Measurements from ENCODE around the gene RPL10A.

Gene RPL10A

GRCh38 chr6:35453236-35453635 is 15.0 kb upstream of the RPL10A start:
- Histone ChIP-seq H3K4me2 (ENCODE audit: low read depth, low read length, poor library complexity, severe bottlenecking) (peak overlapping the region; percentile 99), H3K9ac (ENCODE audit: low read depth, low read length, poor library complexity, severe bottlenecking) (peak overlapping the region; percentile 80), H3K9me2 (replicated peaks; ENCODE audit: low read depth, low read length) (no peaks in the 10 kb centered on the region), H3K4me3 (ENCODE audit: low read length, poor library complexity, severe bottlenecking) (peak overlapping the region; percentile 85), H3K36me3 (ENCODE audit: insufficient read depth, low read length) (no peaks in the 10 kb centered on the region), H2AFZ (ENCODE audit: low read length) (no peak overlapping the region), H3K4me1 (ENCODE audit: insufficient read depth, low read length, poor library complexity, severe bottlenecking) (peaks cover 28% of the 10 kb centered on the region), H4K20me1 (ENCODE audit: insufficient read depth, low read length, poor library complexity, severe bottlenecking) (peaks cover 14% of the 10 kb centered on the region), H3F3A (ENCODE audit: low read depth) (no peaks in the 10 kb centered on the region), H3K79me2 (ENCODE audit: insufficient read depth, low read length) (peaks cover 33% of the 10 kb centered on the region), H3K27me3 (ENCODE audit: insufficient read depth, low read length, poor library complexity, severe bottlenecking) (no peaks in the 10 kb centered on the region), H3K9me3 (ENCODE audit: insufficient read depth, low read depth, low read length) (no peaks in the 10 kb centered on the region)
- TF ChIP-seq CTCF (conservative IDR thresholded peaks at IDR 0.05; ENCODE audit: low read length) = no peak
- TF ChIP-seq EZH2phosphoT487 (IDR thresholded peaks at IDR 0.05; ENCODE audit: borderline replicate concordance) = no peak

- H3K4me1 ChIP-seq (ENCODE audit: insufficient read depth, low read length, poor library complexity, severe bottlenecking) = peaks cover 28% of the 10 kb centered on the region
- no peaks in the 10 kb centered on the region for H3K9me2 ChIP-seq (replicated peaks; ENCODE audit: low read depth, low read length)
- peaks cover 14% of the 10 kb centered on the region for H4K20me1 ChIP-seq (ENCODE audit: insufficient read depth, low read length, poor library complexity, severe bottlenecking)
- no peaks in the 10 kb centered on the region for H3K36me3 ChIP-seq (ENCODE audit: insufficient read depth, low read length)
- peak overlapping the region; percentile 85 for H3K4me3 ChIP-seq (ENCODE audit: low read length, poor library complexity, severe bottlenecking)
- H3K27me3 ChIP-seq (ENCODE audit: insufficient read depth, low read length, poor library complexity, severe bottlenecking) = no peaks in the 10 kb centered on the region
- H3K9ac ChIP-seq (ENCODE audit: low read depth, low read length, poor library complexity, severe bottlenecking) = peak overlapping the region; percentile 80
- peak overlapping the region; percentile 99 for H3K4me2 ChIP-seq (ENCODE audit: low read depth, low read length, poor library complexity, severe bottlenecking)
- H2AFZ ChIP-seq (ENCODE audit: low read length) = no peak overlapping the region
- H3K79me2 ChIP-seq (ENCODE audit: insufficient read depth, low read length) = peaks cover 33% of the 10 kb centered on the region
- no peaks in the 10 kb centered on the region for H3K9me3 ChIP-seq (ENCODE audit: insufficient read depth, low read depth, low read length)
- no peaks in the 10 kb centered on the region for H3F3A ChIP-seq (ENCODE audit: low read depth)
- no peak for TF ChIP-seq CTCF (conservative IDR thresholded peaks at IDR 0.05; ENCODE audit: low read length)
- TF ChIP-seq EZH2phosphoT487 (IDR thresholded peaks at IDR 0.05; ENCODE audit: borderline replicate concordance) = no peak
These were observed 13.7 kb upstream of the RPL10A start for GRCh38 chr6:35454391-35455110.

DNA sequence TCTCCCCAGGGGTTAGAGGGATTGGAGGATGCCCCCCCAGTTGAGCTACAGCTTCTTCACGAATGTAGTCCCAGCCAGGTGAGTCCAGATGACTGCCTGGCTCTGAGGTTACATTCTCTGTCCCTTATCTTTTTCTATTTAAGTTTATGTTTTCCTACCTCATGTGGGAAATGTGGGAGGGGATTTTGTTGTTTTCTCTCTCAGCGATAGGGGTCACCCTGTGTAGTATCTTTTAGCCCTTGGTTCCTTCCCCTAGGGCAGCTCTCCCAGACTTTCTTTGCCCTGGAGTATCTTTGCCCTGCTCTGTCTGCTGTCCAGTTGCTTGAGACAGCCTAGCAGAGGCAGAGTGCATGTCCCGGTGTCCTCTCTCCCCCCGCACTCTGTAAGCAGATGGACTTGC is 10.3 kb upstream of the RPL10A start:
- TF ChIP-seq EZH2phosphoT487 (IDR thresholded peaks at IDR 0.05; ENCODE audit: borderline replicate concordance) (no peak), CTCF (conservative IDR thresholded peaks at IDR 0.05; ENCODE audit: low read length) (no peak)
- Histone ChIP-seq H3K9me3 (ENCODE audit: insufficient read depth, low read depth, low read length) (no peaks in the 10 kb centered on the region), H3F3A (ENCODE audit: low read depth) (no peaks in the 10 kb centered on the region), H3K4me1 (ENCODE audit: insufficient read depth, low read length, poor library complexity, severe bottlenecking) (peaks cover 19% of the 10 kb centered on the region), H3K79me2 (ENCODE audit: insufficient read depth, low read length) (peaks cover 27% of the 10 kb centered on the region), H3K4me2 (ENCODE audit: low read depth, low read length, poor library complexity, severe bottlenecking) (no peak overlapping the region), H3K36me3 (ENCODE audit: insufficient read depth, low read length) (no peaks in the 10 kb centered on the region; the same call in 1 of the 2 replicates), H4K20me1 (ENCODE audit: insufficient read depth, low read length, poor library complexity, severe bottlenecking) (peaks cover 10% of the 10 kb centered on the region), H3K4me3 (ENCODE audit: low read length, poor library complexity, severe bottlenecking) (no peak overlapping the region), H3K9me2 (replicated peaks; ENCODE audit: low read depth, low read length) (no peaks in the 10 kb centered on the region), H3K9ac (ENCODE audit: low read depth, low read length, poor library complexity, severe bottlenecking) (peak overlapping the region; percentile 5), H2AFZ (ENCODE audit: low read length) (no peak overlapping the region), H3K27me3 (ENCODE audit: insufficient read depth, low read length, poor library complexity, severe bottlenecking) (no peaks in the 10 kb centered on the region)
